AG10803 (cell line): Measurements from ENCODE around the gene TUBB.
A peak's percentile ranks its signal among the peaks of the same experiment; 100 is the strongest.

Experiments
- DNase-seq: peaks from one replicate; pipeline ENCODE4 v3.0.0; 2010; ENCODE audit warnings: low read depth
- H3K4me3 ChIP-seq: 2 replicates; pipeline ENCODE4 v1.5.1; 2011; ENCODE audit warnings: mild to moderate bottlenecking, low read length, control low read depth
- TF ChIP-seq, protein P1 (sequence below): conservative IDR thresholded peaks from 2 replicates; pipeline ENCODE4 v1.5.1; 2011; ENCODE audit warnings: mild to moderate bottlenecking, low read length, control low read depth, inconsistent platforms

TUBB gene

DNA sequence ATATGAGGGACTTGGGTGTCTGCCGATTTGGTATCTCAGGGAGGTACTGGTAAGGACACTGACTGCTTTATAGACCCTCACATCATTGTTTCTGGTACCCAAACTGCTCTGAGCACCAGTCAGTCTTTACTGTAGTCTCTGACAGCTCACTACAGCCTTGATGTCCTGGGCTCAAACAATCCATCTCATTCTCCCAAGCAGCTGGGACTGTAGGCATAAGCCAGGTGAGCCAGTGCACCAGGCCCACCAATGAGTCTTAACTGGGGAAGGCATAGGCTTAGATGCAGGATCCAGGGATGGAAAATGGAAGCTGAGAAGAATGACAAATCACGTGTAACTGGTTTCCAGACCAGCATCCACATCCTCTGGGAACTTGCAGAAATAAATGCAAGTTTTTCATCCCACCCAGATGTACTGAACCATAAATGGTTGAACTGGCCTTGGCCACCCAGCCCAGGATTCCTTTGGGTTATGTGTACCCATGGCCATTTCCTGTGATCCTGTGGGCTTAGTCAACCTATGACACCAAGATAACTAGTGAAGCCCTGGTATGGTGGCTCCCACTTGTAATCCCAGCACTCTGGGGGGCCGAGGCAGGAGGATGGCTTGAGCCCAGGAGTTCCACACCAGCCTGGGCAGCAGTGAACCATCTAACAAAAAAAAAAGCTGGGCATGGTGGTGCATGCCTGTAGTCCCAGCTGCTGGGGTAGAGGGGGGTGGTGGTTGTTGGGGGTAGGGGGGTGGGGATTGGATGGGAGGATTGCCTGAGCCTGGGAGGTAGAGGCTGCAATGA, 5.8 kb downstream of the TUBB start:
- TF ChIP-seq, protein P1, sequence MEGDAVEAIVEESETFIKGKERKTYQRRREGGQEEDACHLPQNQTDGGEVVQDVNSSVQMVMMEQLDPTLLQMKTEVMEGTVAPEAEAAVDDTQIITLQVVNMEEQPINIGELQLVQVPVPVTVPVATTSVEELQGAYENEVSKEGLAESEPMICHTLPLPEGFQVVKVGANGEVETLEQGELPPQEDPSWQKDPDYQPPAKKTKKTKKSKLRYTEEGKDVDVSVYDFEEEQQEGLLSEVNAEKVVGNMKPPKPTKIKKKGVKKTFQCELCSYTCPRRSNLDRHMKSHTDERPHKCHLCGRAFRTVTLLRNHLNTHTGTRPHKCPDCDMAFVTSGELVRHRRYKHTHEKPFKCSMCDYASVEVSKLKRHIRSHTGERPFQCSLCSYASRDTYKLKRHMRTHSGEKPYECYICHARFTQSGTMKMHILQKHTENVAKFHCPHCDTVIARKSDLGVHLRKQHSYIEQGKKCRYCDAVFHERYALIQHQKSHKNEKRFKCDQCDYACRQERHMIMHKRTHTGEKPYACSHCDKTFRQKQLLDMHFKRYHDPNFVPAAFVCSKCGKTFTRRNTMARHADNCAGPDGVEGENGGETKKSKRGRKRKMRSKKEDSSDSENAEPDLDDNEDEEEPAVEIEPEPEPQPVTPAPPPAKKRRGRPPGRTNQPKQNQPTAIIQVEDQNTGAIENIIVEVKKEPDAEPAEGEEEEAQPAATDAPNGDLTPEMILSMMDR = no peak
- H3K4me3 ChIP-seq = no peak overlapping the region
- DNase-seq = peak; percentile 62

DNA sequence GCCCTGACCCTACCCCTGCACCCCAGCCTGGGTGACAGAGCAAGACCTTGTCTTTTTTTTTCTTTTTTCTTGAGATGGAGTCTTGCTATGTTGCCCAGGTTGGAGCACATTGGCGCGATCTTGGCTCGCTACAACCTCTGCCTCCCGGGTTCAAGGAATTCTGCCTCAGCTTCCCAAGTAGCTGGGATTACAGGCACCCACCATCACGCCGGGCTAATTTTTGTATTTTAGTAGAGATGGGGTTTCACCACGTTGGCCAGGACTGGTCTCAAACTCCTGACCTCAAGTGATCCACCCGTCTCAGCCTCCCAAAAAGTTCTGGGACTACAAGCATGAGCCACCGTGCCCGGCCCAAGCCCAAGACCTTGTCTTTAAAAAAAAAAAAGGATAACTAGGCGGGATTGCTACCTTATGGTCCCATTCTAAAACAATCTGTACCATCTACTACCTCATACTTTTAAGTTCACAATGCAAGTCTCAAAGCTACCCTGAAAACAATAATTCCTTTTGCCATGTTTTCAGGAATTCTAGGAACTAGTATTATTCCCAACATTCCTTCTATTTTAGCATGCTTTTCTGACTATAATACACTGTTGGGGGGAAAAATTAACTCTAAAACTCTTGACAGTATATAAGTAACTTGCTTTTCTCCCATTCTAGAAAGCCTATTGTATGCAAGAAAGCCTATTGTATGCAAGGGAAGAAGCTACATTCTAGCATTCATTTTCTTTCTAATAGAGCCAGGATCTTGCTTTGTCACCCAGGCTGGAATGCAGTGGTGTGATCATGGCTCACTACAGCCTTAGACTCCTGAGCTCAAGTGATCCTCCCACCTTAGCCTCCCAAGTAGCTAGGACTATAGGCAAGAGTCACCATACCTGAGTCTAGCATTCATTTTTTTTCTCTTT, 6.6 kb downstream of the TUBB start:
- H3K4me3 ChIP-seq = no peak overlapping the region
- TF ChIP-seq, protein P1 = no peak
- DNase-seq = no peak

DNA sequence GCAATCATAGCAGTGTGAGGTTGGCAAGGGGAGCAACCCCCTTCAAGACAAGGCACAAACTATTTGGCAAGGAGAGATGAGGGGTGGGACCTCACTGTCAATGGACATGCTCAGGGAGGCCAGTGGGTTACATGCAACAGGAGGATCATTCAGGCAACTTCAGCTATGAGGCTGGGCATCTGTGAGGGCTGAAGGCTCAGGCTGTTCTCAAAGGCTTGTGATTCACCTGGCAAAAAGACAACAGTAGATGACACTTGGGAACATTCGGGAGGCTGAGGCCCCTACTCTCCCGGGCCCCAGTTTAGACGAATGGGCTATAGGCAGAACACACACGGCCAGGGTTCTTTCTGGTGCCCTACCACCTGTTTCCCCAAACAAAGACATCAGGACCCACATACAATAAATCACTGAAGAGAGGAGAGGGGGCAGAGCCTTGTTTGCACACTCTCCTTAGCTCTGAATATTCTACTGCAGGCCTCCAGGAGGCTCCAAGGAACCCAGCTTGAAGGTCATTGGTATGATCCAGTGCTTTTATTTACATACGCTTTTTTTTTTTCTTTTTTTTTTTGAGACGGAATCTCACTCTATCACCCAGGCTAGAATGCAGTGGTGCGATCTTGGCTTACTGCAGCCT, 7.9 kb downstream of the TUBB start:
- peak; percentile 68 for DNase-seq
- TF ChIP-seq, protein P1 = peak; percentile 53
- H3K4me3 ChIP-seq = no peak overlapping the region

DNA sequence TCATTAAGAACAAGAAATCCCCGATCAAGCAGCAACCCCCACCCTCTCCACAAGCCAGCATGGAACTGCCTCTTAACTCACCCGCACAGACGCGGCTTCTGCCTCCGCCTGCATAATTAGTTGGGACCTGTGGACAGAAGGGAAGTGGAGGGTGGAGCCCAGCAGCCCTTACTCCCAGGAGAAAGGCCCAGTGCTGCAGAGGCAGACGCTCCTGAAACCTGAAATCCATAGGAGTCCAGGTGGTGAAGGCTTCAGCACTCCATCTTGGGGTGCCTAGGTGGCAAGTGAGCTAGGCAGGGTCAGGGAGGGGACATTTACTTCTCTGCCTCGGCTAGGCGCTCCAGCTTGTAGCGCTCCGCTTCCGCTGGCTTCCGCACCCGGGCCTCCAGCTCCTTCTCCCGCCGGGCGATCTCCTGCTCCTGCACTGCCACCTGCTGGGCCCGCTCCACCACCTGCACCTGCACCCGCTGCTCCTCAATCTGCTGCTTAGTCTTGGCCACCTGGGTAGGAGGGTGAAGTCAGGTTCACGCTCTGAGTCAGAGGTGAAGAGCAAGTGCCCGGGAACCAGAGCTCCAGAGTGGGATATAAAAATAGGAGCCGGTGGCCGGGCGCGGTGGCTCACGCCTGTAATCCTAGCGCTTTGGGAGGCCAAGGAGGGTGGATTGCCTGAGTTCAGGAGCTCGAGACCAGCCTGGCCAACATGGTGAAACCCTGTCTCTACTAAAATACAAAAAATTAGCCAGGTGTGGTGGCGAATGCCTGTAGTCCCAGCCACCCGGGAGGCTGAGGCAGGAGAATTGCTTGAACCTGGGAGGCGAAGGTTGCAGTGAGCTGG, 10.7 kb downstream of the TUBB start:
- H3K4me3 ChIP-seq = no peak overlapping the region
- TF ChIP-seq, protein P1 = peak; percentile 21; the same call in 1 of the 2 replicates
- no peak for DNase-seq

DNA sequence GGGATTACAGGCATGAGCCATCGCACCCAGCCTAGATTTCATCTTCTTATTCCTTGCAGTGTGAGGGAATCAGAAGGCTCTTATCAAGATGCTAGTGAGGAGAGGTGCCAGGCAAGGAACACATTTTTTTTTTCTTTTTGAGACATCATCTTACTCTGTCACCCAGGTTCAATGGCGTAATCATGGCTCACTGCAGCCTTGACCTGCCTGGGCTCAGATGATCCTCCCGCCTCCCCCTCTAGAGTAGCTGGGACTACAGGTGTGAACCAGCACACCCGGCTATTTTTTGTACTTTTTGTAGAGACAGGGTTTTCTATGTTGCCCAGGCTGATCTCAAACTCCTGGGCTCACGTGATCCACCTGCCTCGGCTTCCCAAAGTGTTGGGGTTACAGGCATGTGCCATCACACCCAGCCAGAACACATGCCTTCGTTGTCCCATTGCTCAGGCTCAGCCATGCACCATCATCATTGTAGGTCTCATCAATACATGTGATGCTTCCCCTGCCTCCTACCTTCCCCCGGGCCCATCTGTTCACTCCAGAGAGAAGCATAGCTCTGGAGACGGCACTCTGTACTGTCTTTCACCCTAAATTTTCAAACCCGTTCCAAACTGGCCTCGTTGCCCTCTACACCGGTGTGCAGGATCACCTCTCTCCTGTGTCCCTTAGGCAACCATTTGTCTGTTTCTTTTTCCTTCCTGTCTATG, 12.2 kb downstream of the TUBB start:
- H3K4me3 ChIP-seq = no peak overlapping the region
- TF ChIP-seq, protein P1 = no peak
- DNase-seq = no peak

DNA sequence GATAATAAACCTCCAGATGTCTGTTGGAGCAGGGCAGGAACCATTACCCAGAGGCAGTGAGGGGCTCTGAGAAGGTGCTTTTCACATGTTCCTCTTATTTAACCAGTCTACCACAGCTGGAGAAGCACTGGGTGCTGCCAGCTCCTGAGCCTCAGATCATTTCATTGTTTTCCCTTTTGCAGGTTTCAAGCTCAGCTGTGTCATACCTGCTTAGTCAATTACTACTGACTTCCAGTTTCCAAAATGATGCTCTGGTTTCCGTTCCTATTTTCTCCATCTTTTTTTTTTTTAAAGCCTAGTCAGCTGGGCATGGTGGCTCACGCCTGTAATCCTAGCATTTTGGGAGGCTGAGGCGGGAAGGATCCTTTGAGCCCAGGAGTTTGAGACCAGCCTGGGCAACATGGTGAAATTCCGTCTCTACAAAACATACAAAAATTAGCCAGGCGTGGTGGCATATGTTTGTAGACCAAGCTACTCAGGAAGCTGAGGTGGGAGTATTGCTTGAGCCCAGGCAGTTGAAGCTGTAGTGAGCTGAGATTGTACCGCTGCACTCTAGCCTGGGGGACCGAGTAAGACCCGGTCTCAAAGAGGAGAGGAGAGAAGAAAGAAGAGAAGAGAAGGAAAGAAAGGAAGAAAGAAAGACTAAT, 15.6 kb downstream of the TUBB start:
- DNase-seq = no peak
- H3K4me3 ChIP-seq = no peak overlapping the region
- TF ChIP-seq, protein P1 = no peak
